ENCODE data around the gene HDDC3. TPM values are rescaled to one million over a fixed set of nuclear protein-coding genes. Genes with fewer than 3 reads are reported as not detected.
A peak's percentile ranks its signal among the peaks of the same experiment; 100 is the strongest.

HDDC3 gene
- total and polyA plus RNA-seq, 9 of the 15 experiments (the other 6 are each of a cell fraction or from before 2014, with no cell fraction given): 14.9 to 55.8 (median 36.9) TPM

- TF ChIP-seq MLLT1 (IDR thresholded peaks at IDR 0.05) (0 out of 4 replicates have a peak, but pooled peaks of 1 of the 2 experiments have one; percentile 55), HCFC1 (IDR thresholded peaks at IDR 0.05; ENCODE audit: low read depth, low read length) (no peak), ZNF24 (IDR thresholded peaks at IDR 0.05) (peak; percentile 81), SAP30 (IDR thresholded peaks at IDR 0.05; ENCODE audit: borderline replicate concordance, insufficient read depth, low read depth, low read length, poor library complexity, severe bottlenecking) (no peak), POLR2G (IDR thresholded peaks at IDR 0.05; ENCODE audit: low read depth, low read length) (no peak), MYNN (IDR thresholded peaks at IDR 0.05) (peak; percentile 81), MYNN (CRISPR knock-in tag; IDR thresholded peaks at IDR 0.05) (no peak), XRCC3 (IDR thresholded peaks at IDR 0.05) (no peak), ETS2 (tag; IDR thresholded peaks at IDR 0.05; ENCODE audit: borderline replicate concordance, poor library complexity, severe bottlenecking) (no peak), JUND (IDR thresholded peaks at IDR 0.05; ENCODE audit: borderline replicate concordance, low read depth, low read length) (peak; percentile 66), JUND (tag; IDR thresholded peaks at IDR 0.05; ENCODE audit: borderline replicate concordance, low read depth, low read length) (peak; percentile 68; the same call in 2 of the 3 replicates), ZMIZ1 (IDR thresholded peaks at IDR 0.05; ENCODE audit: low read depth in 2 of 2, low read length in 2 of 2) (peak in 1 of 2 experiments; percentile 99; a peak in 2 of 4 replicates), ZKSCAN1 (IDR thresholded peaks at IDR 0.05; ENCODE audit: low read depth, low read length) (0 out of 2 replicates have a peak, but pooled peaks have one; percentile 49), ZNF232 (CRISPR knock-in tag; IDR thresholded peaks at IDR 0.05) (no peak), HNRNPH1 (optimal IDR thresholded peaks at IDR 0.05; ENCODE audit: low read depth, low read length) (no peak), MCM3 (IDR thresholded peaks at IDR 0.05) (no peak), MCM7 (IDR thresholded peaks at IDR 0.05) (no peak), ARID4B (CRISPR knock-in tag; IDR thresholded peaks at IDR 0.05) (no peak), SRSF1 (IDR thresholded peaks at IDR 0.05; ENCODE audit: low read depth, low read length) (no peak)
These were observed 30.9 kb downstream of the HDDC3 start (continued) for GRCh38 chr15:90901175-90902039.
